Measurements from ENCODE around the gene FNIP2.
"Not testable (repeated sequence)": the region's sequence is repeated elsewhere in the genome, so short reads cannot be mapped to it uniquely, and the experiment has no call there.

Gene FNIP2

DNA sequence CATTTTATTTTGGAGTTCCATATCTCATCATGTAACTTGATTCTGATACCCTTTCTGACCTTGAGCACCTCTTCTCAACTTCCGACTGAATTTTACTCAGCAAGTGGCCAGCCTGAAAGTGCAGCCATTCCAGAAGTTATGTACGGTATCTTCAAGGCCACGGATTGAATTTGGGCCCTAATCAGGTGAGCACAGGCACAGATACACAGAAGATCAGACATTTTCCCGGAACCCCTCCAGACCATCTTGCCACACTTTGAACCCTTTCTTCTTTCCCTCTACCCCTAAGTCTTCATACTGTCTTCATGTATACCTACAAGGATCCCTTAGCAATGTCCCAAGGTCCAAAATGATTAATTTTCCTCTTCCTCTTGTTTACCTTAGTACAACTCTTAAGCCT, 108.2 kb downstream of the FNIP2 start:
- WGBS, 2 experiments, result 90 to 95% methylated on average over 4 of the region's 4 CpGs
- Histone ChIP-seq H3K4me3 (ENCODE audit: insufficient read depth, low read depth, low read length) (no peak overlapping the region), H3K27ac (ENCODE audit: insufficient read depth, low read depth, low read length, poor library complexity, severe bottlenecking) (no peak overlapping the region), H3K36me3 (ENCODE audit: control insufficient read depth, insufficient read depth, low read length) (no peaks in the 10 kb centered on the region), H3K4me1 (ENCODE audit: control insufficient read depth, insufficient read depth, low read length) (no peaks in the 10 kb centered on the region), H3K27me3 (ENCODE audit: control insufficient read depth, insufficient read depth, low read length, poor library complexity, severe bottlenecking) (no peaks in the 10 kb centered on the region), H3K9me3 (ENCODE audit: control insufficient read depth, low read length) (no peaks in the 10 kb centered on the region)

GRCh38 chr4:158882142-158882541, 113.3 kb downstream of the FNIP2 start:
- H3K4me1 ChIP-seq (ENCODE audit: control insufficient read depth, insufficient read depth, low read length); H3K9me3 ChIP-seq (ENCODE audit: control insufficient read depth, low read length); H3K27me3 ChIP-seq (ENCODE audit: control insufficient read depth, insufficient read depth, low read length, poor library complexity, severe bottlenecking); H3K27ac ChIP-seq (ENCODE audit: insufficient read depth, low read depth, low read length, poor library complexity, severe bottlenecking); H3K4me3 ChIP-seq (ENCODE audit: insufficient read depth, low read depth, low read length); H3K36me3 ChIP-seq (ENCODE audit: control insufficient read depth, insufficient read depth, low read length): not testable (repeated sequence)
- 95 to 98% methylated on average over 24 to 29 of the region's 30 CpGs for WGBS, 2 experiments

- Histone ChIP-seq H3K27ac (ENCODE audit: insufficient read depth, low read depth, low read length, poor library complexity, severe bottlenecking) (no peak overlapping the region), H3K36me3 (ENCODE audit: control insufficient read depth, insufficient read depth, low read length) (no peaks in the 10 kb centered on the region), H3K9me3 (ENCODE audit: control insufficient read depth, low read length) (no peaks in the 10 kb centered on the region), H3K4me3 (ENCODE audit: insufficient read depth, low read depth, low read length) (no peak overlapping the region), H3K27me3 (ENCODE audit: control insufficient read depth, insufficient read depth, low read length, poor library complexity, severe bottlenecking) (no peaks in the 10 kb centered on the region), H3K4me1 (ENCODE audit: control insufficient read depth, insufficient read depth, low read length) (no peaks in the 10 kb centered on the region)
- WGBS, 2 experiments, result 97% methylated on average over 2 of the region's 2 CpGs
These were observed 115.5 kb downstream of the FNIP2 start for GRCh38 chr4:158884280-158884679.

GRCh38 chr4:158885564-158885963, 116.7 kb downstream of the FNIP2 start:
- Histone ChIP-seq H3K4me1 (ENCODE audit: control insufficient read depth, insufficient read depth, low read length) (no peaks in the 10 kb centered on the region), H3K27ac (ENCODE audit: insufficient read depth, low read depth, low read length, poor library complexity, severe bottlenecking) (no peak overlapping the region), H3K36me3 (ENCODE audit: control insufficient read depth, insufficient read depth, low read length) (no peaks in the 10 kb centered on the region), H3K27me3 (ENCODE audit: control insufficient read depth, insufficient read depth, low read length, poor library complexity, severe bottlenecking) (no peaks in the 10 kb centered on the region), H3K4me3 (ENCODE audit: insufficient read depth, low read depth, low read length) (no peak overlapping the region), H3K9me3 (ENCODE audit: control insufficient read depth, low read length) (no peaks in the 10 kb centered on the region)
- 91 to 96% methylated on average over 5 of the region's 5 CpGs for WGBS, 2 experiments

GRCh38 chr4:158890294-158890693, 121.5 kb downstream of the FNIP2 start:
- no peaks in the 10 kb centered on the region for H3K36me3 ChIP-seq (ENCODE audit: control insufficient read depth, insufficient read depth, low read length)
- H3K27ac ChIP-seq (ENCODE audit: insufficient read depth, low read depth, low read length, poor library complexity, severe bottlenecking), result no peak overlapping the region
- H3K9me3 ChIP-seq (ENCODE audit: control insufficient read depth, low read length), result no peaks in the 10 kb centered on the region
- 93 to 98% methylated on average over 2 to 3 of the region's 3 CpGs for WGBS, 2 experiments
- H3K27me3 ChIP-seq (ENCODE audit: control insufficient read depth, insufficient read depth, low read length, poor library complexity, severe bottlenecking), result no peaks in the 10 kb centered on the region
- H3K4me1 ChIP-seq (ENCODE audit: control insufficient read depth, insufficient read depth, low read length), result no peaks in the 10 kb centered on the region
- no peak overlapping the region for H3K4me3 ChIP-seq (ENCODE audit: insufficient read depth, low read depth, low read length)

GRCh38 chr4:158891256-158891655, 122.4 kb downstream of the FNIP2 start:
- 95 to 98% methylated on average over 3 of the region's 3 CpGs for WGBS, 2 experiments
- Histone ChIP-seq H3K9me3 (ENCODE audit: control insufficient read depth, low read length) (no peaks in the 10 kb centered on the region), H3K4me3 (ENCODE audit: insufficient read depth, low read depth, low read length) (no peak overlapping the region), H3K4me1 (ENCODE audit: control insufficient read depth, insufficient read depth, low read length) (no peaks in the 10 kb centered on the region), H3K36me3 (ENCODE audit: control insufficient read depth, insufficient read depth, low read length) (no peaks in the 10 kb centered on the region), H3K27me3 (ENCODE audit: control insufficient read depth, insufficient read depth, low read length, poor library complexity, severe bottlenecking) (no peaks in the 10 kb centered on the region), H3K27ac (ENCODE audit: insufficient read depth, low read depth, low read length, poor library complexity, severe bottlenecking) (no peak overlapping the region)

GRCh38 chr4:158894826-158895225, 126.0 kb downstream of the FNIP2 start:
- Histone ChIP-seq H3K36me3 (ENCODE audit: control insufficient read depth, insufficient read depth, low read length) (no peaks in the 10 kb centered on the region), H3K27me3 (ENCODE audit: control insufficient read depth, insufficient read depth, low read length, poor library complexity, severe bottlenecking) (no peaks in the 10 kb centered on the region)
- WGBS, 2 experiments, result 89 to 94% methylated on average over 2 of the region's 2 CpGs

DNA sequence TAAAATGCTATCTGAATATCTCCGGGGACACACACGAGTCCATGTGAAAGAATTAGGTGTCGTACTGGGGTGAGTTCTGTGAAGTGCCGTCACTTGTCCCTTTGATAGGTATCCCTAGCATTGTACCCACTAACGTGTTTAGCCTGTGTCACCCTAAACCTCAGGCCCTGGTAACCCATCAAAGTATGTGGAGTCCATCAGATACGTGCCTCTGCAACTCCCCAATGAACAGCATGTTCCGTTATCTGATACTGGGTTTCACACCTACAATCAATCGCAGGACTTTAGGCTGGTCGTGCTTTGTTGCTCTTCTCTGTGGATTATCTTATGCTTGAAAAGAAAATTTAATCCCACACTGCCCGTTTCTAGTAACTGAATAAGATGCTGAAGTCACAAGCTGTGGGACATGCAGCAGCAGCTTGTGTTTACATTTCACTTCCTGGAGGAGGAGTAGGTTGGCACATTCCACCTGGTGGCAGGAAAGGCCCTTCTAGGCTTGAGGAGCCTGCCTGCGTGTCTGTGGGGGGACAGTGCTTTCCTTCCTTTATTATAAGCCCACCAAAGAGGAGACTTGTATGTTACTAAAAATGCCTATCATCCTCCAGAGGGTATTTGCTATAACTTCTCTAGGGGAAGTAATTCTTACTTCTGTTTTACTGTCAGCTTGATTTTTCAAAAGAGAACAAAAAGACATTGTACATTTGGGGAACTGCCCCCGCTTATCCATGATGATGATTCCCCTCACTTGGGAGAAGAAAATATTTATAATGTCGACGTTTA, 127.2 kb downstream of the FNIP2 start:
- WGBS, 2 experiments, result 84 to 88% methylated on average over 13 to 14 of the region's 14 CpGs
- no peaks in the 10 kb centered on the region for H3K4me1 ChIP-seq (ENCODE audit: control insufficient read depth, insufficient read depth, low read length)
- H3K27ac ChIP-seq (ENCODE audit: insufficient read depth, low read depth, low read length, poor library complexity, severe bottlenecking), result no peak overlapping the region
- no peaks in the 10 kb centered on the region for H3K9me3 ChIP-seq (ENCODE audit: control insufficient read depth, low read length)
- no peaks in the 10 kb centered on the region for H3K27me3 ChIP-seq (ENCODE audit: control insufficient read depth, insufficient read depth, low read length, poor library complexity, severe bottlenecking)
- H3K4me3 ChIP-seq (ENCODE audit: insufficient read depth, low read depth, low read length), result no peak overlapping the region
- H3K36me3 ChIP-seq (ENCODE audit: control insufficient read depth, insufficient read depth, low read length), result no peaks in the 10 kb centered on the region

More at GRCh38 chr4:158894826-158895225, 126.0 kb downstream of the FNIP2 start:
- no peak overlapping the region for H3K4me3 ChIP-seq (ENCODE audit: insufficient read depth, low read depth, low read length)
- no peaks in the 10 kb centered on the region for H3K9me3 ChIP-seq (ENCODE audit: control insufficient read depth, low read length)
- no peak overlapping the region for H3K27ac ChIP-seq (ENCODE audit: insufficient read depth, low read depth, low read length, poor library complexity, severe bottlenecking)
- H3K4me1 ChIP-seq (ENCODE audit: control insufficient read depth, insufficient read depth, low read length), result no peaks in the 10 kb centered on the region

DNA sequence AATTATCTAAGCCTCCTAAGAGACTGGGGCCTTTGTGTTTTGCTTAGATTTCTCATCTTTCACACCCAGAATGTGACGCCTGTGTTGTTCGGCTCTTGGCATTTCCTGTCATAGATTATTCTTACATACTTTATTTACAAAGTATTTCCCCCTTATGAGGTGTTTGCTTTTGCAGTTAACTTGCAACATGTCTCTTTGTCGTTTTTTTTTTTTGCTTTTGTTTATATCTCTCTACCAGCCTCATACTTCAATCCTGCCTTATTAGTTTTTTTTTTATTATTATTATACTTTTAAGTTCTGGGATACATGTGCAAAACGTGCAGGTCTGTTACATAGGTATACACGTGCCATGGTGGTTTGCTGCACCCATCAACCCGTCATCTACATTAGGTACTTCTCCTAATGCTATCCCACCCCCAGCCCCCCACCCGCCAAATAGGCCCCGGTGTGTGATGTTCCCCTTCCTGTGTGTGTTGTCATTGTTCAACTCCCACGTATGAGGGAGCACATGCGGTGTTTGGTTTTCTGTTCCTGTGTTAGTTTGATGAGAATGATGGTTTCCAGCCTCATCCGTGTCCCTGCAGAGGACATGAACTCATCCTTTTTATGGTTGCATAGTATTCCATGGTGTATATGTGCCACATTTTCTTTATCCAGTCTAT, 127.9 kb downstream of the FNIP2 start:
- not testable (repeated sequence) for H3K27me3 ChIP-seq (ENCODE audit: control insufficient read depth, insufficient read depth, low read length, poor library complexity, severe bottlenecking); H3K4me3 ChIP-seq (ENCODE audit: insufficient read depth, low read depth, low read length); H3K36me3 ChIP-seq (ENCODE audit: control insufficient read depth, insufficient read depth, low read length); H3K4me1 ChIP-seq (ENCODE audit: control insufficient read depth, insufficient read depth, low read length); H3K27ac ChIP-seq (ENCODE audit: insufficient read depth, low read depth, low read length, poor library complexity, severe bottlenecking); H3K9me3 ChIP-seq (ENCODE audit: control insufficient read depth, low read length)
- 93% methylated on average over 9 to 11 of the region's 11 CpGs for WGBS, 2 experiments

DNA sequence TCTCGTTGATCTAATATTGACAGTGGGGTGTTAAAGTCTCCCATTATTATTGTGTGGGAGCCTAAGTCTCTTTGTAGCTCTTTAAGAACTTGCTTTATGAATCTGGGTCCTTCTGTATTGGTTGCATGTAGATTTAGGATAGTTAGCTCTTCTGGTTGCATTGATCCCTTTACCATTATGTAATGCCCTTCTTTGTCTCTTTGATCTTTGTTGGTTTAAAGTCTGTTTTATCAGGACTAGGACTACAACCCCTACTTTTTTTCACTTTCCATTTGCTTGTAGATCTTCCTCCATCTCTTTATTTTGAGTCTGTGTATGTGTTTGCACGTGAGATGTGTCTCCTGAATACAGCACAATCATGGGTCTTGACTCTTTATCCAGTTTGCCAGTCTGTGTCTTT, 131.6 kb downstream of the FNIP2 start:
- WGBS, 2 experiments, result 93 to 96% methylated on average over 2 of the region's 2 CpGs
- H3K4me1 ChIP-seq (ENCODE audit: control insufficient read depth, insufficient read depth, low read length); H3K27ac ChIP-seq (ENCODE audit: insufficient read depth, low read depth, low read length, poor library complexity, severe bottlenecking); H3K4me3 ChIP-seq (ENCODE audit: insufficient read depth, low read depth, low read length); H3K9me3 ChIP-seq (ENCODE audit: control insufficient read depth, low read length); H3K27me3 ChIP-seq (ENCODE audit: control insufficient read depth, insufficient read depth, low read length, poor library complexity, severe bottlenecking); H3K36me3 ChIP-seq (ENCODE audit: control insufficient read depth, insufficient read depth, low read length): not testable (repeated sequence)

Measured in ectodermal cell (in vitro differentiated cells).